ENCODE results near the gene GPR45. TPM values are rescaled to one million over a fixed set of nuclear protein-coding genes. Genes with fewer than 3 reads are reported as not detected.

GPR45 gene
- total and polyA plus RNA-seq, 2 of the 13 experiments (the other 11 are each of a cell fraction or from before 2014, with no cell fraction given), result not detected

- TF ChIP-seq KIAA2018 (CRISPR knock-in tag; IDR thresholded peaks at IDR 0.05; ENCODE audit: borderline replicate concordance), result no peak
- TF ChIP-seq ZXDC (CRISPR knock-in tag; IDR thresholded peaks at IDR 0.05), result no peak
- TF ChIP-seq TBX2 (CRISPR knock-in tag; IDR thresholded peaks at IDR 0.05; ENCODE audit: borderline replicate concordance), result no peak
- TF ChIP-seq ZNF780A (CRISPR knock-in tag; IDR thresholded peaks at IDR 0.05), result no peak
- TF ChIP-seq GATAD1 (CRISPR knock-in tag; IDR thresholded peaks at IDR 0.05), result no peak
- no peak for TF ChIP-seq FIP1L1 (IDR thresholded peaks at IDR 0.05; ENCODE audit: borderline replicate concordance, insufficient read depth, low read depth, low read length)
These were observed 42.0 kb downstream of the GPR45 start (continued) for GRCh38 chr2:105283532-105283931.
